Measurements from ENCODE around the gene ZNF487.
A peak's percentile ranks its signal among the peaks of the same experiment; 100 is the strongest.

ZNF487 gene

GRCh38 chr10:43403911-43404703, 32.8 kb upstream of the ZNF487 start:
- TF ChIP-seq, protein P1, sequence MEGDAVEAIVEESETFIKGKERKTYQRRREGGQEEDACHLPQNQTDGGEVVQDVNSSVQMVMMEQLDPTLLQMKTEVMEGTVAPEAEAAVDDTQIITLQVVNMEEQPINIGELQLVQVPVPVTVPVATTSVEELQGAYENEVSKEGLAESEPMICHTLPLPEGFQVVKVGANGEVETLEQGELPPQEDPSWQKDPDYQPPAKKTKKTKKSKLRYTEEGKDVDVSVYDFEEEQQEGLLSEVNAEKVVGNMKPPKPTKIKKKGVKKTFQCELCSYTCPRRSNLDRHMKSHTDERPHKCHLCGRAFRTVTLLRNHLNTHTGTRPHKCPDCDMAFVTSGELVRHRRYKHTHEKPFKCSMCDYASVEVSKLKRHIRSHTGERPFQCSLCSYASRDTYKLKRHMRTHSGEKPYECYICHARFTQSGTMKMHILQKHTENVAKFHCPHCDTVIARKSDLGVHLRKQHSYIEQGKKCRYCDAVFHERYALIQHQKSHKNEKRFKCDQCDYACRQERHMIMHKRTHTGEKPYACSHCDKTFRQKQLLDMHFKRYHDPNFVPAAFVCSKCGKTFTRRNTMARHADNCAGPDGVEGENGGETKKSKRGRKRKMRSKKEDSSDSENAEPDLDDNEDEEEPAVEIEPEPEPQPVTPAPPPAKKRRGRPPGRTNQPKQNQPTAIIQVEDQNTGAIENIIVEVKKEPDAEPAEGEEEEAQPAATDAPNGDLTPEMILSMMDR (IDR thresholded peaks at IDR 0.05; ENCODE audit: low read depth, low read length, missing control alignments), result no peak
- peak overlapping the region; percentile 92 for H3K4me3 ChIP-seq (replicated peaks; ENCODE audit: low read depth, low read length)
- DNase-seq (ENCODE audit: extremely low read depth, low read depth), result no peak

- peak overlapping the region; percentile 92 for H3K4me3 ChIP-seq (replicated peaks; ENCODE audit: low read depth, low read length)
- TF ChIP-seq, protein P1 (IDR thresholded peaks at IDR 0.05; ENCODE audit: low read depth, low read length, missing control alignments), result no peak
- DNase-seq (ENCODE audit: extremely low read depth, low read depth), result no peak
Observed at GRCh38 chr10:43404704-43405084, 32.2 kb upstream of the ZNF487 start.

- DNase-seq (ENCODE audit: extremely low read depth, low read depth), result no peak
- H3K4me3 ChIP-seq (replicated peaks; ENCODE audit: low read depth, low read length), result peak overlapping the region; percentile 92
- TF ChIP-seq, protein P1 (IDR thresholded peaks at IDR 0.05; ENCODE audit: low read depth, low read length, missing control alignments), result no peak
Observed at GRCh38 chr10:43407148-43407575, 29.7 kb upstream of the ZNF487 start.

DNA sequence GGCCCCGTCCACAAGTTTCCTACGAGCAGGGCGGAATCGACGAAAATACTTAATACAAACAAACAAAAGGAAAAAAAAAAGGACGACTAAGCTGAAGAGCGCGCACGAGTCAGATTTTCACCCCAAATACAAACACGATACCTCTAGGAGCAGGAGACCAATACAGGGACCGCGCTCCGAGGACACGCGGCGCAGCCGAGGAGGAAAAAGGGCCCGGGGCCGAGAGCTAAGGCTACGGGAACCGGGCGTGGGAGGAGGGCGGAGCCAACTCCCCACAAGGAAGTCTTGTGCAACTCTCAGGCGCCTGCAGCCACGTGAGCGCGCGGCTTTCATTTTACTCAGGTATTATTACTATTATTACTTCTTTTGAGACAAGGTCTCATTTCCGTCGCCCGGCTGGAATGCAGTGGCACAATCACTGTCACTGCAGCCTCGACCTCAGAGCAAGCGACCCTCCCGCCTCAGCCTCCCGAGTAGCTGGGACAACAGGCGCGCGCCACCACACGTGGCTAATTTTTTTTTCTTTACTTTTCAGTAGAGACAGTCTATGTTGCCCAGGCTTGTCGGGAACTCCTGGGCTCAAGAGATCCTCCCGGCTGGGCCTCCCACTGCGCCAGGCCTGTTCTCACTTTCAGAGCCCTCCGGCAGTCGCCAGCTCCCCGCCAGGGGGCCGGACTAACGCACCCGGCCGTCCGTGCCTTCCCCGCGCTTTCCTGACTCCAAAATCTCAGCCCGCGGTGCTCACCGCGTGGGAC, 29.2 kb upstream of the ZNF487 start:
- peak overlapping the region; percentile 92 for H3K4me3 ChIP-seq (replicated peaks; ENCODE audit: low read depth, low read length)
- TF ChIP-seq, protein P1 (IDR thresholded peaks at IDR 0.05; ENCODE audit: low read depth, low read length, missing control alignments), result peak; percentile 54
- DNase-seq (ENCODE audit: extremely low read depth, low read depth), result peak; percentile 69

- DNase-seq (ENCODE audit: extremely low read depth, low read depth), result no peak
- H3K4me3 ChIP-seq (replicated peaks; ENCODE audit: low read depth, low read length), result peak overlapping the region; percentile 92
- TF ChIP-seq, protein P1 (IDR thresholded peaks at IDR 0.05; ENCODE audit: low read depth, low read length, missing control alignments), result no peak
Observed at GRCh38 chr10:43408331-43408709, 28.6 kb upstream of the ZNF487 start.

- DNase-seq (ENCODE audit: extremely low read depth, low read depth), result peak; percentile 75
- H3K4me3 ChIP-seq (replicated peaks; ENCODE audit: low read depth, low read length), result peak within 1 kb of the TSS; percentile 92
- TF ChIP-seq, protein P1 (IDR thresholded peaks at IDR 0.05; ENCODE audit: low read depth, low read length, missing control alignments), result no peak
Observed at GRCh38 chr10:43408710-43409384, 28.1 kb upstream of the ZNF487 start, which contains the start of gene HNRNPF. Gene HNRNPF, minus strand, starts transcription at chr10:43409186. Its CDS starts 21,302 bp downstream, at chr10:43387884.

Measured in HFF-Myc (cell line).